ENCODE data around the gene LYRM4. TPM values are rescaled to one million over a fixed set of nuclear protein-coding genes. Genes with fewer than 3 reads are reported as not detected.

Gene LYRM4
- total and polyA plus RNA-seq, 9 of the 15 experiments (the other 6 are each of a cell fraction or from before 2014, with no cell fraction given): 24.2 to 69.4 (median 41.8) TPM

- H3K9me3 ChIP-seq (replicated peaks; ENCODE audit: control insufficient read depth, insufficient read depth, low read depth, low read length): no peaks in the 10 kb centered on the region
- in situ Hi-C loops (cut with MboI): no loop called here
- FAIRE-seq: no peak
- intact Hi-C loops (cut with micrococcal nuclease): no loop called here
- no TSS peak for BruUV-seq (replicated peaks)
- TF ChIP-seq CREB3L1 (IDR thresholded peaks at IDR 0.05; ENCODE audit: borderline replicate concordance, low read depth) (no peak), NCOA6 (IDR thresholded peaks at IDR 0.05) (no peak), ZBTB9 (CRISPR knock-in tag; IDR thresholded peaks at IDR 0.05) (no peak)
- no peaks in the 10 kb centered on the region for H3K9me1 ChIP-seq (ENCODE audit: control insufficient read depth, insufficient read depth, low read length)
- ChIA-PET CTCF (ENCODE audit: low intra/inter-chr PET ratio) (no interaction called here), POLR2A (no interaction called here)
- H3K4me3 ChIP-seq: no peak overlapping the region
- H3K27ac ChIP-seq (ENCODE audit: extremely low read depth, low read depth, low read length): no peak overlapping the region
- peaks cover 17 to 48% of the 10 kb centered on the region in 2 experiments; a peak in 3 of 5 replicates for H3K27me3 ChIP-seq (ENCODE audit: control insufficient read depth in 2 of 2, insufficient read depth in 2 of 2, low read length in 2 of 2)
- H4K20me1 ChIP-seq (replicated peaks; ENCODE audit: control insufficient read depth, insufficient read depth, low read length): no peaks in the 10 kb centered on the region
- peaks cover 5 to 15% of the 10 kb centered on the region in 2 experiments; a peak in 3 of 5 replicates for H3K4me1 ChIP-seq (replicated peaks in 1 of 2; ENCODE audit: control insufficient read depth in 2 of 2, insufficient read depth in 2 of 2, low read length in 2 of 2)
- no peak for DNase-seq (ENCODE audit: extremely low read depth in 1 of 4, low spot score in 3 of 4)
- no peak overlapping the region for H3K9ac ChIP-seq (ENCODE audit: insufficient read depth in 1 of 2, low read depth in 2 of 2, low read length in 2 of 2)
- ATAC-seq: no peak
- no peaks in the 10 kb centered on the region for H3K36me3 ChIP-seq (ENCODE audit: control insufficient read depth, insufficient read depth, low read length)
- no peak overlapping the region for H3K4me2 ChIP-seq (ENCODE audit: insufficient read depth, low read length)
- H3K79me2 ChIP-seq (ENCODE audit: control insufficient read depth, insufficient read depth, low read length): no peaks in the 10 kb centered on the region
- no peak overlapping the region for H2AFZ ChIP-seq (ENCODE audit: low read depth, low read length)
- WGBS (ENCODE audit: insufficient coverage, low coverage, missing lambda C conversion rate): 0% methylated on average over 3 of the region's 3 CpGs
Observed at GRCh38 chr6:5080574-5080973, 180.2 kb downstream of the LYRM4 start.

Measured in K562 (cell line).